Ovary (tissue), 9 donors: ENCODE results near the gene LRP1B. TPM values are rescaled to one million over a fixed set of nuclear protein-coding genes. Genes with fewer than 3 reads are reported as not detected.

Source experiments
- DNase-seq, 5 donors: peaks; one replicate each; pipeline ENCODE4 v3.0.0-alpha.2; 2019 to 2020
- H3K27ac ChIP-seq, 2 donors: fragments of 200-600 bp; one replicate each; pipeline versions ENCODE4 v1.5.1 to v1.8.0; 2019 to 2022
- H3K27me3 ChIP-seq: fragments of 200-600 bp; one replicate; pipeline ENCODE4 v1.8.0; 2022
- H3K36me3 ChIP-seq: fragments of 200-600 bp; sonication (generic); one replicate; pipeline ENCODE4 v1.5.1; 2019
- H3K4me1 ChIP-seq: one replicate; pipeline ENCODE4 v1.8.1; 2013; ENCODE audit warnings: mild to moderate bottlenecking, moderate library complexity; ENCODE audit not compliant: insufficient read depth
- H3K4me3 ChIP-seq: fragments of 200-600 bp; sonication (generic); one replicate; pipeline ENCODE4 v1.5.1; 2017
- H3K9me3 ChIP-seq, 2 donors: fragments of 200-600 bp in 1 of 2; sonication (generic) in 1 of 2; one replicate each; pipeline versions ENCODE4 v1.5.1 to v1.8.1; 2013 to 2019; ENCODE audit warnings: mild to moderate bottlenecking in 1 of 2, moderate library complexity in 1 of 2
- EP300 ChIP-seq: sonication (generic); formaldehyde crosslinking; IDR thresholded peaks from one replicate; pipeline ENCODE4 v1.6.1; 2017; ENCODE audit warnings: antibody characterized with exemption
- POLR2A ChIP-seq: fragments of 450-650 bp; IDR thresholded peaks from one replicate; pipeline ENCODE4 v1.6.1; 2017; ENCODE audit warnings: antibody characterized with exemption, mild to moderate bottlenecking, moderate library complexity
- WGBS, 3 donors: extraction: QIAGEN DNeasy Blood & Tissue Kit in 1 of 3; methylation state at CpG; one replicate each; pipeline versions ENCODE4 v1.1.5 to v1.1.7; 2013 to 2017; 5-methylcytosine and 5-hydroxymethylcytosine counted together
- intact Hi-C, 4 donors: fragments of 100-400 bp; cut with DNase I; formaldehyde crosslinking; loops; one replicate each; pipeline versions ENCODE4 v1.11.0 to v1.15.1; 2022 to 2023
- polyA plus RNA-seq, 2 donors: library from polyadenylated mRNA; stranded (reverse); fragments of 200-250 nt in 1 of 2; fragments of 350-450 nt in 1 of 2; fragmentation: Illumina TruSeq in 1 of 2; extraction: RNeasy Lipid Tissue Mini Kit (QIAGEN cat#74804) in 1 of 2; gene quantifications; one replicate each; pipeline ENCODE4 v1.2.3, GENCODE V29; 2013 to 2014
- total RNA-seq, 7 donors: library from RNA; depleted of rRNA in 2 of 7; stranded (reverse); fragments of >200 nt in 2 of 7; fragmentation: NEBNext Ultra II Directional in 3 of 7; extraction: Animal tissue kit (Norgen Biotek cat#: 25700) in 3 of 7; gene quantifications; one replicate each; pipeline versions ENCODE4 v1.1.0 to v1.2.4, GENCODE V29; 2016 to 2023
- TF ChIP-seq, protein P1 (sequence below), 3 donors: fragments of 450-650 bp in 2 of 3; fragments of 200-600 bp in 1 of 3; IDR thresholded peaks; one replicate each; pipeline versions ENCODE4 v1.5.1 to v1.8.0; 2016 to 2022; ENCODE audit warnings: antibody characterized with exemption in 3 of 3, mild to moderate bottlenecking in 1 of 3
- donor health status: DM: no; HTN: no; CAD: no; lungs with moderate emphysema.
- donor health status: DM: no; HTN: no; CAD: no.
- donor health status: Bipolar disorder and iron deficiency.
- donor health status: DM: yes; HTN: yes; CAD: no.
- donor health status: DM: no; HTN: no; CAD: no.
- donor health status: DM: yes; HTN: yes; CAD: no.

Gene LRP1B
- total and polyA plus RNA-seq, 9 donors: 0.08 to 2.6 (median 0.37) TPM

DNA sequence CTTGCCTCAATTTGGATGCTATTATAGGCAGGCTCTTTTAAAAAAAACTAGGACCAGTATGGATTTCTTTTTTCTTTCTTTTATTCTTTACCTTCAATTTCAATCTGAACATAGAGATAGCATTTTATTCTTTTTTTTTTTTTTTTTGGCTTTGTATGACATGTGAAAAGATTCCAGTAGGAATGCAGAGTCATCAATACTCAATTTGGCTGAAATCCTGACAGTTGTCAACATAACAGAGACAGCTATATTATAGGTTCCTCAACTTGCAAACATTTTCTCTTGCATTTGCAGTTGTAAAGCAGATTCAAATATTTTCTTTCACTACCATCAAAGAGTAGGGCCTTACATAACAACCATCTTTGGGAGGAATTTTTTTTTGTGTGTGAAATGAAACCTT lies 334.4 kb downstream of the LRP1B start:
- Histone ChIP-seq H3K9me3 (no peaks in the 10 kb centered on the region), H3K4me1 (no peaks in the 10 kb centered on the region), H3K4me3 (no peak overlapping the region), H3K36me3 (no peaks in the 10 kb centered on the region), H3K27me3 (no peaks in the 10 kb centered on the region), H3K27ac (no peak overlapping the region)
- no peak for DNase-seq
- TF ChIP-seq, protein P1, sequence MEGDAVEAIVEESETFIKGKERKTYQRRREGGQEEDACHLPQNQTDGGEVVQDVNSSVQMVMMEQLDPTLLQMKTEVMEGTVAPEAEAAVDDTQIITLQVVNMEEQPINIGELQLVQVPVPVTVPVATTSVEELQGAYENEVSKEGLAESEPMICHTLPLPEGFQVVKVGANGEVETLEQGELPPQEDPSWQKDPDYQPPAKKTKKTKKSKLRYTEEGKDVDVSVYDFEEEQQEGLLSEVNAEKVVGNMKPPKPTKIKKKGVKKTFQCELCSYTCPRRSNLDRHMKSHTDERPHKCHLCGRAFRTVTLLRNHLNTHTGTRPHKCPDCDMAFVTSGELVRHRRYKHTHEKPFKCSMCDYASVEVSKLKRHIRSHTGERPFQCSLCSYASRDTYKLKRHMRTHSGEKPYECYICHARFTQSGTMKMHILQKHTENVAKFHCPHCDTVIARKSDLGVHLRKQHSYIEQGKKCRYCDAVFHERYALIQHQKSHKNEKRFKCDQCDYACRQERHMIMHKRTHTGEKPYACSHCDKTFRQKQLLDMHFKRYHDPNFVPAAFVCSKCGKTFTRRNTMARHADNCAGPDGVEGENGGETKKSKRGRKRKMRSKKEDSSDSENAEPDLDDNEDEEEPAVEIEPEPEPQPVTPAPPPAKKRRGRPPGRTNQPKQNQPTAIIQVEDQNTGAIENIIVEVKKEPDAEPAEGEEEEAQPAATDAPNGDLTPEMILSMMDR (IDR thresholded peaks at IDR 0.05): no peak
- TF ChIP-seq EP300 (no peak), POLR2A (no peak)
- intact Hi-C loops: no loop called here

DNA sequence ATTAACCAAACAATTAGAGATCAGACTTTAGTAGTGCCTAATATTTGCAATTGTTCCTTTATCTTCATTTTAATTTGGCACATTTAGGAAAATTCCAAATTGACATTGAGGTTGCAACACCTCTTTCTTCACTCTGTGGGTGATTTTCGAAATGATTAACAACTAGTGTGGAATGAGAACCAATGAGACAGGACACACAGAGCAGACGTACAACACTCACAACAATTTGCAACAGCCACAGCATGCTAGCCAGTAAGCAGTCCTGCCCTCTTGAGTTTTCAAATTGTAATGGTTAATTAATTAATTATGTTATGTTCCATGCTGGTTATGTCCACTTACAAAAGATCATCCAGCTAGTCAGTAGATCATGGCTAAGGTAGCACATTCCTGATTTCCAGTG lies 339.3 kb downstream of the LRP1B start:
- intact Hi-C loops: no loop called here
- Histone ChIP-seq H3K4me1 (no peaks in the 10 kb centered on the region), H3K4me3 (no peak overlapping the region), H3K9me3 (no peaks in the 10 kb centered on the region), H3K27me3 (no peaks in the 10 kb centered on the region), H3K36me3 (no peaks in the 10 kb centered on the region), H3K27ac (no peak overlapping the region)
- DNase-seq: no peak
- TF ChIP-seq POLR2A (no peak), EP300 (no peak)
- TF ChIP-seq, protein P1 (IDR thresholded peaks at IDR 0.05): no peak
- 76 to 79% (median 78%) methylated on average over 2 of the region's 2 CpGs for WGBS, 3 donors

DNA sequence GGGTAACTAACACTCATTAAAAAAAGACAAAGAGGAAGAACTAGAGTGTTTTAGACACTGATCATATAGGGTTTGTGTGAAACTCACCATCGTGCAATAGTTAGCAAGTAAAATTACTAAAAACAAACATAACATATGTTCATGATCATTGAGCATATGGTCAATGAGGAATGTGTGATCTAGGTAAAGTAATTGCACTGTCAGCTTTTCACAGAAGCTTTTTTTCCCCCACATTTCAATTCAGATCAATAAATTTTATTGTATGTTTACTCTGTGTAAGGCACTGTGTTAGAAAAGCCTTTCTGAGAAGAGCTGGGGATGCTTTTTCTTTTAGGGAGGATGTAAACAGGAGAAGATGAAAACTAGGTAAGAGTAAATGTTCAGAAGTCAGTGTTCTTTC lies 348.2 kb downstream of the LRP1B start:
- WGBS, 3 donors: 52 to 83% (median 71%) methylated on average over 1 of the region's 1 CpG
- Histone ChIP-seq H3K36me3 (no peaks in the 10 kb centered on the region), H3K4me1 (no peaks in the 10 kb centered on the region), H3K4me3 (no peak overlapping the region), H3K27me3 (no peaks in the 10 kb centered on the region), H3K9me3 (no peaks in the 10 kb centered on the region), H3K27ac (no peak overlapping the region)
- DNase-seq: no peak
- TF ChIP-seq, protein P1 (IDR thresholded peaks at IDR 0.05): no peak
- TF ChIP-seq EP300 (no peak), POLR2A (no peak)
- intact Hi-C loops: no loop called here

DNA sequence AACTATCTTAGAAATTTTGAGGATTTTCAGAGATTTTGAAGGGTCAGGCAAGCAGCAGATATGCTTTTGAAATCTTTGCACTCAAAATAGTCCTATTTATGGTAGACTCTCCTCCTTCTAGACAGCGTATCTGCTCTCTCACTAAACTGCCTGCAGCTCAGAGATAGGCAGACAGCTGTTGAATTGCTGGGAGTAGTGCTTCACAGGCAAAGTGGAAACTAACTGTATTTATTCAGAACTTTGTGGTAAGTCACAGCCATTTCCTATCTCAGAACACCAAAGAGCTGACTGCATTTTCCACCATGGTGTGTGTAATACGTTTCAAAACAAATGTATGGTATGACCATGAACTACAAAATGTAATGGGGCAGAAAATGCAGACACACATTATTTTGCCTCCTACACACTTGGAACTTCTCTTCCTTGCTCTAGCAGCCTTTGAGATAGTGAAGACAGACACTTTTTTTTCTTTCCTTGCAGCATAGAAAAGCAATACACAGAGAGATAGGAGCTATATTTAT lies 352.4 kb downstream of the LRP1B start:
- intact Hi-C loops: no loop called here
- TF ChIP-seq POLR2A (no peak), EP300 (no peak)
- TF ChIP-seq, protein P1 (IDR thresholded peaks at IDR 0.05): no peak
- no peak overlapping the region for H3K27ac ChIP-seq
- H3K4me3 ChIP-seq: no peak overlapping the region
- no peaks in the 10 kb centered on the region for H3K36me3 ChIP-seq
- WGBS, 3 donors: 0 to 8% (median 2%) methylated on average over 2 of the region's 2 CpGs
- no peaks in the 10 kb centered on the region for H3K4me1 ChIP-seq
- no peaks in the 10 kb centered on the region for H3K9me3 ChIP-seq
- DNase-seq: no peak
- no peaks in the 10 kb centered on the region for H3K27me3 ChIP-seq

DNA sequence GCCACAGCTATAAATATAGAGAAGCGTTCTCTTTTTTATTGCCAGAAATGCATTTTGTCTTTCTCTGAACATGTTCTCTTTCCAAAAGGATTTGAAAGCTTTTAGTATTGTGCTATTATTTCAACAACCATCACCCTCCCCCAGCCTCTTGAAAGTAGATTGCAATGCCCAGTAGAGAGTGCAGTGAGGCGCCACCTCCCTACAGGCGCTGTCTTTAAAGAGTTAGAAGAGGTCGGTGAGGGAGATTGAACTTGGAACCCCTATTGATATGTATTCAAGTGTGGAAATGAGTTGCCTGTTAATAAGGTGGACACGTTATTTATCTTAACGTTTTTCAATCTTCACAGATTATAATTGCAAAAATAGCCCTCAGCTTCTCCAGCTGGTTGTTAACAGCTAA lies 360.3 kb downstream of the LRP1B start:
- intact Hi-C loops: no loop called here
- Histone ChIP-seq H3K27ac (no peak overlapping the region), H3K4me3 (no peak overlapping the region), H3K27me3 (no peaks in the 10 kb centered on the region), H3K4me1 (no peaks in the 10 kb centered on the region), H3K9me3 (no peaks in the 10 kb centered on the region), H3K36me3 (no peaks in the 10 kb centered on the region)
- DNase-seq: no peak
- TF ChIP-seq POLR2A (no peak), EP300 (no peak)
- TF ChIP-seq, protein P1 (IDR thresholded peaks at IDR 0.05): no peak
- 55 to 71% (median 71%) methylated on average over 6 of the region's 6 CpGs for WGBS, 3 donors
